Neuronal stem cell (in vitro differentiated cells): Measurements from ENCODE around the gene RBMS3.

Experiments used
- DNase-seq: peaks from one replicate; pipeline ENCODE4 v3.0.0-alpha.2; 2013; ENCODE audit warnings: low spot score
- H2AFZ ChIP-seq: one replicate; pipeline ENCODE4 v1.6.1; 2013; ENCODE audit warnings: mild to moderate bottlenecking, low read length, inconsistent platforms
- H2AK5ac ChIP-seq: 2 replicates; pipeline ENCODE4 v1.6.1; 2013; ENCODE audit warnings: low read depth, mild to moderate bottlenecking, inconsistent platforms, low read length, moderate library complexity, mixed read lengths
- H2BK120ac ChIP-seq: 2 replicates; pipeline ENCODE4 v1.6.1; 2013; ENCODE audit warnings: low read depth, mild to moderate bottlenecking, inconsistent platforms, low read length, moderate library complexity, mixed read lengths
- H2BK12ac ChIP-seq: one replicate; pipeline ENCODE4 v1.6.1; 2013; ENCODE audit warnings: low read length, inconsistent platforms
- H2BK15ac ChIP-seq: 2 replicates; pipeline ENCODE4 v1.6.1; 2013; ENCODE audit warnings: mild to moderate bottlenecking, low read length, inconsistent platforms, mixed read lengths
- H2BK5ac ChIP-seq: one replicate; pipeline ENCODE4 v1.6.1; 2013; ENCODE audit warnings: inconsistent platforms, mild to moderate bottlenecking, low read length, moderate library complexity
- H3K14ac ChIP-seq: one replicate; pipeline ENCODE4 v1.6.1; 2013; ENCODE audit warnings: low read length, inconsistent platforms
- H3K18ac ChIP-seq: 2 replicates; pipeline ENCODE4 v1.6.1; 2013; ENCODE audit warnings: low read length, inconsistent platforms
- H3K23ac ChIP-seq: 2 replicates; pipeline ENCODE4 v1.6.1; 2013; ENCODE audit warnings: low read depth, mild to moderate bottlenecking, mixed read lengths, low read length, inconsistent platforms; ENCODE audit not compliant: poor library complexity
- H3K27ac ChIP-seq: replicated peaks from 3 replicates; pipeline ENCODE4 v1.5.1; 2013; ENCODE audit warnings: low read length, inconsistent platforms
- H3K27me3 ChIP-seq, 3 experiments: 2 replicates each; pipeline ENCODE4 v1.6.1; 2013; ENCODE audit warnings: low read length in 3 of 3, mild to moderate bottlenecking in 2 of 3, inconsistent platforms in 1 of 3, low read depth in 1 of 3, mixed read lengths in 1 of 3, moderate library complexity in 1 of 3; ENCODE audit not compliant: control insufficient read depth in 3 of 3, insufficient read depth in 3 of 3
- H3K36me3 ChIP-seq, 2 donors: replicated peaks in 1 of 2; 2 replicates each; pipeline ENCODE4 v1.6.1; 2013; ENCODE audit warnings: low read length in 2 of 2; ENCODE audit not compliant: control insufficient read depth in 2 of 2, insufficient read depth in 2 of 2
- H3K4ac ChIP-seq: 2 replicates; pipeline ENCODE4 v1.6.1; 2013; ENCODE audit warnings: inconsistent platforms, mild to moderate bottlenecking, low read length, moderate library complexity
- H3K4me1 ChIP-seq, 2 donors: 1 replicate in 1 of 2; 2 replicates in 1 of 2; pipeline ENCODE4 v1.6.1; 2013; ENCODE audit warnings: low read length in 2 of 2, low read depth in 1 of 2; ENCODE audit not compliant: control insufficient read depth in 2 of 2, insufficient read depth in 1 of 2
- H3K4me2 ChIP-seq: one replicate; pipeline ENCODE4 v1.6.1; 2013; ENCODE audit warnings: mild to moderate bottlenecking, low read length, inconsistent platforms; ENCODE audit not compliant: insufficient read depth, poor library complexity, severe bottlenecking
- H3K4me3 ChIP-seq, 2 donors: 2 replicates each; pipeline ENCODE4 v1.5.1; 2013; ENCODE audit warnings: low read length in 2 of 2, mild to moderate bottlenecking in 2 of 2, inconsistent platforms in 1 of 2, moderate library complexity in 1 of 2
- H3K79me1 ChIP-seq: one replicate; pipeline ENCODE4 v1.6.1; 2013; ENCODE audit warnings: low read depth, mild to moderate bottlenecking, inconsistent platforms, low read length, moderate library complexity
- H3K9ac ChIP-seq: one replicate; pipeline ENCODE4 v1.6.1; 2013; ENCODE audit warnings: mild to moderate bottlenecking, low read depth, low read length, inconsistent platforms; ENCODE audit not compliant: poor library complexity
- H3K9me3 ChIP-seq, 2 donors: replicated peaks in 1 of 2; 2 replicates each; pipeline versions ENCODE3 to v1.6.1; 2013; ENCODE audit warnings: low read length in 2 of 2, mild to moderate bottlenecking in 2 of 2, inconsistent platforms in 1 of 2, low read depth in 1 of 2, mixed read lengths in 1 of 2, moderate library complexity in 1 of 2; ENCODE audit not compliant: control insufficient read depth in 2 of 2, insufficient read depth in 1 of 2
- H4K8ac ChIP-seq: one replicate; pipeline ENCODE4 v1.6.1; 2013; ENCODE audit warnings: low read depth, mild to moderate bottlenecking, inconsistent platforms, low read length, moderate library complexity
- H4K91ac ChIP-seq: one replicate; pipeline ENCODE4 v1.6.1; 2013; ENCODE audit warnings: low read length, low read depth, mild to moderate bottlenecking, inconsistent platforms; ENCODE audit not compliant: poor library complexity
- WGBS, 2 donors: extraction: QIAGEN DNeasy Blood & Tissue Kit; methylation state at CpG; one replicate each; pipeline ENCODE4 v1.1.7; 2013; ENCODE audit warnings: missing lambda C conversion rate in 2 of 2, mixed read lengths in 1 of 2; ENCODE audit not compliant: insufficient read length in 2 of 2, insufficient replicate concordance in 1 of 2; ENCODE audit errors: extremely low coverage in 2 of 2; 5-methylcytosine and 5-hydroxymethylcytosine counted together

The RBMS3 gene

GRCh38 chr3:29581311-29581710, 300.4 kb downstream of the RBMS3 start:
- H3K4me2 ChIP-seq, result no peak overlapping the region
- peaks cover 0 to 3% of the 10 kb centered on the region in 2 donors for H3K4me1 ChIP-seq

GRCh38 chr3:29582273-29582672, 301.4 kb downstream of the RBMS3 start:
- Histone ChIP-seq H2AK5ac (no peak overlapping the region), H3K9ac (no peak overlapping the region), H3K23ac (no peak overlapping the region), H3K4ac (no peak overlapping the region), H3K4me3 (no peak overlapping the region), H3K27me3 (no peaks in the 10 kb centered on the region), H2BK5ac (no peak overlapping the region), H2AFZ (no peak overlapping the region), H2BK120ac (no peak overlapping the region), H3K36me3 (no peaks in the 10 kb centered on the region), H3K79me1 (no peaks in the 10 kb centered on the region), H3K18ac (no peak overlapping the region), H3K4me2 (no peak overlapping the region), H2BK15ac (no peak overlapping the region), H3K27ac (no peak overlapping the region), H3K14ac (no peak overlapping the region), H2BK12ac (no peak overlapping the region), H3K9me3 (no peaks in the 10 kb centered on the region), H4K91ac (no peak overlapping the region), H3K4me1 (peaks cover 0 to 3% of the 10 kb centered on the region in 2 donors), H4K8ac (no peak overlapping the region)
- WGBS, 2 donors, result no CpG with 5 or more reads among the region's 3 CpGs
- DNase-seq, result no peak

More at GRCh38 chr3:29581311-29581710, 300.4 kb downstream of the RBMS3 start:
- H2AK5ac ChIP-seq, result no peak overlapping the region
- H3K36me3 ChIP-seq, result no peaks in the 10 kb centered on the region
- no peaks in the 10 kb centered on the region for H3K27me3 ChIP-seq
- H2AFZ ChIP-seq, result no peak overlapping the region
- H2BK12ac ChIP-seq, result no peak overlapping the region
- H3K9ac ChIP-seq, result no peak overlapping the region
- DNase-seq, result no peak
- H4K91ac ChIP-seq, result no peak overlapping the region
- H3K4ac ChIP-seq, result no peak overlapping the region
- H2BK5ac ChIP-seq, result no peak overlapping the region
- no peak overlapping the region for H3K23ac ChIP-seq
- no CpG with 5 or more reads among the region's 1 CpG for WGBS, 2 donors
- no peak overlapping the region for H2BK120ac ChIP-seq
- no peak overlapping the region for H4K8ac ChIP-seq
- no peak overlapping the region for H3K18ac ChIP-seq
- H3K9me3 ChIP-seq, result no peaks in the 10 kb centered on the region
- no peak overlapping the region for H3K27ac ChIP-seq
- no peak overlapping the region for H3K14ac ChIP-seq
- no peak overlapping the region for H2BK15ac ChIP-seq
- no peaks in the 10 kb centered on the region for H3K79me1 ChIP-seq
- no peak overlapping the region for H3K4me3 ChIP-seq

- Histone ChIP-seq H2BK12ac (no peak overlapping the region), H3K4me2 (no peak overlapping the region), H3K4me1 (peaks cover 0 to 3% of the 10 kb centered on the region in 2 donors), H3K27ac (no peak overlapping the region), H3K14ac (no peak overlapping the region), H2AK5ac (no peak overlapping the region), H3K4me3 (no peak overlapping the region), H3K27me3 (no peaks in the 10 kb centered on the region), H3K36me3 (no peaks in the 10 kb centered on the region), H3K4ac (no peak overlapping the region), H3K23ac (no peak overlapping the region), H3K9me3 (no peaks in the 10 kb centered on the region), H4K91ac (no peak overlapping the region), H4K8ac (no peak overlapping the region), H3K79me1 (no peaks in the 10 kb centered on the region), H3K9ac (no peak overlapping the region), H2BK15ac (no peak overlapping the region), H2BK5ac (no peak overlapping the region), H2AFZ (no peak overlapping the region), H2BK120ac (no peak overlapping the region), H3K18ac (no peak overlapping the region)
- no peak for DNase-seq
These were observed 303.0 kb downstream of the RBMS3 start for GRCh38 chr3:29583861-29584260.

GRCh38 chr3:29585368-29585767, 304.5 kb downstream of the RBMS3 start:
- no peak overlapping the region for H3K27ac ChIP-seq
- H3K14ac ChIP-seq, result no peak overlapping the region
- H2BK5ac ChIP-seq, result no peak overlapping the region
- H3K36me3 ChIP-seq, result no peaks in the 10 kb centered on the region
- no peak overlapping the region for H2AFZ ChIP-seq
- peaks cover 0 to 3% of the 10 kb centered on the region in 2 donors for H3K4me1 ChIP-seq
- H2BK12ac ChIP-seq, result no peak overlapping the region
- WGBS, 2 donors, result no CpG with 5 or more reads among the region's 3 CpGs
- H3K79me1 ChIP-seq, result no peaks in the 10 kb centered on the region
- no peak for DNase-seq
- no peak overlapping the region for H4K8ac ChIP-seq
- H3K4me2 ChIP-seq, result no peak overlapping the region
- no peaks in the 10 kb centered on the region for H3K9me3 ChIP-seq
- H3K4me3 ChIP-seq, result no peak overlapping the region
- H3K18ac ChIP-seq, result no peak overlapping the region
- no peak overlapping the region for H3K4ac ChIP-seq
- no peak overlapping the region for H3K23ac ChIP-seq
- H2AK5ac ChIP-seq, result no peak overlapping the region
- H4K91ac ChIP-seq, result no peak overlapping the region
- no peak overlapping the region for H3K9ac ChIP-seq
- no peak overlapping the region for H2BK15ac ChIP-seq
- H2BK120ac ChIP-seq, result no peak overlapping the region
- no peaks in the 10 kb centered on the region for H3K27me3 ChIP-seq
